Stimulated activated CD8-positive, alpha-beta memory T cell treated with anti-CD3 and anti-CD28 coated beads, Interleukin-12 subunit alpha, Interleukin-12 subunit beta, amount 100 ng/mL, for 4 hours (primary cell): Measurements from ENCODE around the gene DPF3.
"Not testable (repeated sequence)": the region's sequence is repeated elsewhere in the genome, so short reads cannot be mapped to it uniquely, and the experiment has no call there.

Experiments used
- DNase-seq: peaks from one replicate; pipeline ENCODE4 v3.0.0-alpha.2; 2020; ENCODE audit warnings: low read depth

DPF3 gene

GRCh38 chr14:72880164-72880563 is 13.7 kb downstream of the DPF3 start:
- no peak for DNase-seq

- no peak for DNase-seq
Measured at GRCh38 chr14:72879431-72879830, 14.5 kb downstream of the DPF3 start.

GRCh38 chr14:72878746-72879145 is 15.2 kb downstream of the DPF3 start:
- no peak for DNase-seq

DNA sequence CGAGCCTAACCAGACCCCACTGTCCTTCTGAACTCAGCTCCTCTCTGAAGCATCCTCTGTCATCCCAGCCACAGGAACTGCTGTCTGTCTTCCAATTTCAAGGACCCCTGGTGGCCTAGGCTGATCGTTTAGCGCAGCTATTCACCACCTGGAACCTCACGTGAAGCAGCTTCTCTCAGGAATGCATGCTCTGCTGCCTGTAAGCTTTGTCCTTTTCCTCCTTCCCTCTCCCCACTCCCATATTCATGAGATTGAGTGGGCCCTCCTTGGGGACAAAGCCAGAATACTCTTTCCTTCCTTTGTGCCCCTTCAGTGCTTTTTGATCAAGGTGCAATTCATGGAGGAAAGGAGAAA is 17.2 kb downstream of the DPF3 start:
- no peak for DNase-seq

GRCh38 chr14:72876005-72876709 is 17.7 kb downstream of the DPF3 start:
- DNase-seq: no peak

GRCh38 chr14:72870878-72871277 is 23.0 kb downstream of the DPF3 start:
- not testable (repeated sequence) for DNase-seq

DNA sequence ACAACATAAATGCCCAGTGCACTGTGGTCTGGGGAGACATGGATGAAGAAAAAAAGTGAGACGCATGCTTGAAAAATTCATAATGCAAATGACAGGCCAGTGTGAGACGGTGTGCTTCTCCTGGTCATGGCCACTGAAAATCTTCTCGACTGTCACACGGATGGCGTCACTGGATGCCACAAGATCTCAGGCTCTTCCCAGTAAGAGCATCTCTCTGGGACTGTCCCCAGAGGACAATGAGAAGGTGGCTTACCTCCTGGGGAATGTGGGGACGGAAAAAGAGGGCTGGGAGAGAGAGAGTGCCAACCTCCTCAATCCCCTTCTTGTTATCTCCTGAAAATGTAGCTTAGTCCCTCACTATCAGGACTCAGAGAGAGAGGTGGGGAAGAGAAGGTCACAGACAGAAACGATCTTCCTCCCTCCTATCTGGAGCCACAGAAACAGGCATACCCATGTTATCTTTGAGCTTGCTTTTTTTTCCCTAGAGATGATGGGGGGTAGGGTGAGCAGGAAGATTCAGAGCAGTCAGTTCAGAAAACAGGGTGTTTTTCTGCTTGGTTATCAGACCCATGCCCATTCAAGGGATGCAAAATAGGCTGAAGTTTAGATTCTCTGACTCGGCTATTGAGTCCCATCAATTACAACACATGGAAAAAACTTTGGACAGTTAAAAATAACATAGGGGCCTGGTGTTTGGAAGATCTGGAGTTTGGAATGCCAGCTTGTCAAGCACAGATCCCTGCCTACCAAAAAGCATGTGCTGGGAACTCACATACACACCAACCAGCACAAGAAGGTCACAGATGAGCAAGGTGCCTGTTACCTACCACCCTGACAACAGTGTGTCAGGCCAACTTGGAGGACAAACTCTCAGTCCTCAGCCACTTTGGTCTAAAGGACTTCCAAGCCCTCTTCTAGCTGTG is 24.2 kb downstream of the DPF3 start:
- no peak for DNase-seq

DNA sequence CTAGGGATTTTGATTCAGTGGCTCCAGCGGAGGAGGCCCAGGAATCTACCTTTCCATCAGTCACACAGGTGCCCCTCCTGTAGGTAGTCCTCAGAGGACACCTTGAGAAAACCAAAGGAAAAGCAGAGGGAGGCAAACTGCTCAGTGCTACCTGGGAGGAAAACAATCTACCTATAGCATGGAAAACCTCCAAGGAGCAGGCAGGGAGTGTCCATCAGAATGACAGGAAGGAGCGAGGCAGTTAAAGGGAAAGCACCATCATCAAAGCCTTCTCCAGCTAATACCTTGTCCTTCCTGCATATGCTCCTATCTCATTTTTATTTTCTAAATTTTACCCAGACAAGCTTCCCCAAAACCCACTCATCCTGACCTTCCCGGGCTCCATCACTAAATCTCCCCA is 25.4 kb downstream of the DPF3 start:
- no peak for DNase-seq

DNA sequence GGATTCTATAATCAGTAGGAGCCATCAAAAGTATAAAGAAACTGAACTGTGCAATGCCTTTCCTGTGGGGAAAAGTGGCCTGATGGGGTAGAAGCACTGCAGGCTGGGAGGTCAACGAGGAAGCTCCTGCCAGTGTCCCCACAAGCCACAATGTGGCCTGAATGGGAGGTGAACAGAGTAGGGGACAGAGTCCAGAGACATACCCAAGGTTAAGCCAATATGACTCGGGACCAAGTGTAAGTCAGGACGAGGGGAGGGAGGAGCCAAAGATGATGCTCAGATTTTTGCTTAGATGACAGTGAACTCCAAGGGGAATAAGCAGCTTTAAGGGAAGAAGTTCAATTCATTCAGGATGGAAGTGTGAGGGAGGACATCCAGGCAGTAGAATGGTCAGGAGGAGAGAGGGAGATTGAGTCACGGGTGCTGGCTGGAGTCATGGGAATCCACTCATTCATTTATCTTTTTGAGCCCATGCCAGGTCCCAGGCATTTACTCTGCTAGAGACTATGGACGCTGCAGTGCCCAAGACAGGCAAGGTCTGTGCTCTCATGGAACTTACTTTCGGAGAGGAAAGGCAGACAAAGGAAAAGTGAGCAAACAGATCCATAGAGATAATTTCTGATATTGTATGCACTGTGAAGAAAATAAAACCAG is 29.1 kb downstream of the DPF3 start:
- DNase-seq: no peak

- DNase-seq: no peak
Measured at GRCh38 chr14:72863216-72864006, 30.5 kb downstream of the DPF3 start.

DNA sequence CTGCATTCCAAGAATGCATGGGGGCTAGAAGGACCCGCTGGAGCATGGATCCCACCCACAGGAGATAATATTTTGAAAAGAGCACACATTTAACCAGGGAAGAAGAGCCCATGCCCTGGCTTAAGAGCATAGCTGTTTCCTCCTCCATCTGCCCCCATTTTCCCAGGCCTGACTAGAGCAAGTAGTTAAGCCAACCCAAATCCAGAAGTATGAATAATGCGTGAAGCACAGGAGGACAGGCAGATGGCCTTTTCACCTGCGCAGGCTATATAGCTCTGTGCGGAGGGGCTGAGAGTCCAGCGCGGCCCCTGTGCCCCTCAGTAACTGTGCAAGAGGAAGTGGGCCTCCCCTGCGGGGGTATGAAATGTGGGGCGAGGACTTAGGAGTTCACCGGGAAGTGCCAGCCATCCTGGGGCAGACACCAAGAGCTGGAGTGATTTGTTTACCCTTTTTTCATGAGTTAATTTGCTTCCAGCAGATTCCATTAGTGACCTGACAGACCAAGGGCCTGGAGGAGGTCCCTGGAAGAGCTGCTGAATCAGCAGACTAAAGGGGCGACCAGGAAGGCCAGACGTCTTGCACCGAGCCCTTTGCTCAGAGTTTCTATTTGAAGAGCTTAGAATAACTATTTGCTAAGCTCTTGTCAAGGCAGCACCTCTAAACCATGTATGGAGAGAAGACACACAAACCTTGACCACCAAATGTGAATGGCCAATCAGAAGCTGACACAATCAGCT is 37.2 kb downstream of the DPF3 start:
- DNase-seq: no peak

GRCh38 chr14:72855913-72856312 is 38.0 kb downstream of the DPF3 start:
- no peak for DNase-seq

DNA sequence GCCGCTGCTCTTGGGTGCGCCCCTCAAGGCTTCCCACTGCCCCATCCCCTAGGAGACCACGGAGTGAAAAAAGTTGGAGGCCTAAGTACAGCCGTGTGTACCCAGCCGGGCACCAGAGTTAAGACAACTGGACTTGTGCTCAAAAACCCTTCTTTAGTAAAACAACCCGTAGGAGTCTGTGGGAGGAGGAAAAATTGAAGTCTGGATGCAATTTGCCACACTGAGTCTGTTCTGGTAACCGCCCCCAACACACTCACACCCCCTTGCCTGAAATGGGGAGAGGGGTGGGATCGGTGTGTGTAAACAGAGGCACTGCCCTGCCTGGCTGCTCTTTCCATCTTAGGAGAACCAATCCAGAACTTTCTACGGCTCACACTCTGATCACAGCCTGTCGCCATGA is 41.7 kb downstream of the DPF3 start:
- no peak for DNase-seq

DNA sequence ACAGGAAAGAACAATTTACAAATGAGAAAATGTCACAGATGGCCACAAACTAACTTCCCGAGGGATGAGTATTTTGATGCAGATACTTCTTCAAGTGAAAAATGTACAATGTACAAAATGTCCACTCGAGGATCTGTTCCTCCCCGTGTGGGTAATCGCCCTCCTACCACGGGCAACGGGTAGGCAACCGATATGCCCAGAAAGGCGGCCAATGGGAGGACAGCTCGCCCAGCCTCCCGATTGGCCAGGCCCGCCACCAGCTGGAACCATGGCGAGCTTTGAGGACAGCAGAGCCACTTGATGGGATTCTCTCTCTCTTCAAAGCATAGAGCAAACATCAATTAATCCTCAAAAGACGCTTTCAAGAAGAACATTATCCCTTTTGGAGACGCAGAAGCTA is 42.3 kb downstream of the DPF3 start:
- DNase-seq: no peak

GRCh38 chr14:72850360-72850759 is 43.5 kb downstream of the DPF3 start:
- DNase-seq: no peak

- DNase-seq: no peak
Measured at GRCh38 chr14:72849222-72849621, 44.7 kb downstream of the DPF3 start.

- no peak for DNase-seq
Measured at GRCh38 chr14:72847721-72848120, 46.2 kb downstream of the DPF3 start.

DNA sequence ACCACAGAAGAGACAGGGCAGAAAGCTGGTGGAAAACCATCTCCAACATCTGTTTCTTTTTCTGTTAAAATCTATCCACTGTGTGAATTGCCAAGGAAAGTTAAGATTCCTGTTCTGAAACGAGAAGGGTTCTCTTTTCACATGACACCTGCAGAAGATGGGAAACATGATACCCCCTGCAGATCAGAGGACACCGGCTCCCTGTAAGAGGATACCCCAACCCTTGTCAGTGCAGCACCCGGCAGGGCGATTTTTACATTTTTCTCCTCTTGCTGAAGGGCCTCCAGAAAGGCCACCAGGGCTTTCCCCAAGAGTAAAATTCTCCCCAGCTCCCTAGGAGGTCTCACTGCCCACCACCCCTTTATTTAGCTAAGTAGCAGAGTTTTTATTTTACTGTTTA is 48.2 kb downstream of the DPF3 start:
- DNase-seq: no peak

GRCh38 chr14:72845196-72845595 is 48.7 kb downstream of the DPF3 start:
- DNase-seq: no peak

DNA sequence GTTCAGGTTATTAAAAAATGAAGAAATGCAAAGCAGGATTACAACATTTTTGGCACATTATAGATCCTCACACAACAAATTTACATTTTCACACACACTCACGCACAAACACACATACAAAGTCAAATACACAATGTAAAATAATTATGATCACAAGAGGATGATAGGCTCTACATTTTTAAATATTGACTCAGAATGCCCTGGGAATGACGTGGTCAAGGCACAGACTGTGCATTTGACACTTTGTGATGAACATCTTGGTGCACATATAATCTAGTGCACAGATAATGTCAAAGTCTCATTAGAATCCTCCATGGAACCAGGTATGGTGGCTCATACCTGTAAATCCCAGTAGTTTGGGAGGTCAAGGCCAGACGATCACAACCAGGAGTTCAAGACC is 49.4 kb downstream of the DPF3 start:
- DNase-seq: no peak
